HepG2 (cell line): ENCODE measurements around the gene CDT1. TPM values are rescaled to one million over a fixed set of nuclear protein-coding genes. Genes with fewer than 3 reads are reported as not detected.

Source experiments
- ARHGAP35 ChIP-seq: sonication (generic); formaldehyde crosslinking; IDR thresholded peaks from 2 replicates; pipeline ENCODE4 v1.9.0; 2022; ENCODE audit warnings: mild to moderate bottlenecking, inconsistent platforms, moderate library complexity, missing genetic modification reagents, borderline replicate concordance
- ATF1 ChIP-seq: IDR thresholded peaks from 2 replicates; pipeline ENCODE4 v1.6.1; 2016; ENCODE audit warnings: mild to moderate bottlenecking, control low read depth
- CBX1 ChIP-seq: IDR thresholded peaks from one replicate; pipeline ENCODE4 v1.6.1; 2016; ENCODE audit warnings: antibody characterized with exemption, low read depth
- CBX2 ChIP-seq, 2 experiments: fragments of 200-600 bp in 1 of 2; sonication (generic); formaldehyde crosslinking in 1 of 2; IDR thresholded peaks; 2 replicates each; pipeline versions ENCODE4 v1.7.0 to v1.8.1; 2018 to 2022; ENCODE audit warnings: low read depth in 2 of 2, low read length in 1 of 2, mild to moderate bottlenecking in 1 of 2, missing genetic modification reagents in 1 of 2
- DNMT3B ChIP-seq: conservative IDR thresholded peaks from 2 replicates; pipeline ENCODE4 v1.6.1; 2016; ENCODE audit warnings: missing biosample characterization, control low read depth
- ETV6 ChIP-seq: sonication (generic); formaldehyde crosslinking; conservative IDR thresholded peaks from 2 replicates; pipeline ENCODE4 v1.4.0; 2020; ENCODE audit warnings: missing genetic modification reagents
- ISX ChIP-seq: sonication (generic); formaldehyde crosslinking; conservative IDR thresholded peaks from 2 replicates; pipeline ENCODE4 v1.5.0; 2020; ENCODE audit warnings: missing genetic modification reagents
- MTA3 ChIP-seq: sonication (generic); formaldehyde crosslinking; IDR thresholded peaks from 2 replicates; pipeline ENCODE4 v1.4.0; 2020; ENCODE audit warnings: missing genetic modification reagents
- NFIC ChIP-seq: IDR thresholded peaks from 2 replicates; pipeline ENCODE4 v1.6.1; 2012; ENCODE audit warnings: mild to moderate bottlenecking, low read length, inconsistent platforms
- PCBP2 ChIP-seq: fragments of 200-400 bp; formaldehyde crosslinking; optimal IDR thresholded peaks from 2 replicates; pipeline ENCODE3; 2018; ENCODE audit warnings: low read length, low read depth; ENCODE audit not compliant: poor library complexity, severe bottlenecking
- SMARCC2 ChIP-seq: fragments of 450-650 bp; IDR thresholded peaks from 2 replicates; pipeline ENCODE4 v1.6.1; 2017; ENCODE audit warnings: antibody characterized with exemption, mild to moderate bottlenecking
- SOX5 ChIP-seq: IDR thresholded peaks from 2 replicates; pipeline ENCODE4 v1.6.1; 2016; ENCODE audit warnings: borderline replicate concordance
- ZBTB21 ChIP-seq: sonication (generic); formaldehyde crosslinking; IDR thresholded peaks from 2 replicates; pipeline ENCODE4 v1.4.0; 2020; ENCODE audit warnings: missing genetic modification reagents
- ZBTB46 ChIP-seq: sonication (generic); formaldehyde crosslinking; IDR thresholded peaks from 2 replicates; pipeline ENCODE4 v1.4.0; 2020; ENCODE audit warnings: mild to moderate bottlenecking, missing genetic modification reagents, borderline replicate concordance
- polyA plus RNA-seq, 8 experiments: library from polyadenylated mRNA; depleted of rRNA in 3 of 8; stranded (reverse) in 7 of 8; unstranded in 1 of 8; fragments of >200 nt; fragmentation: Illumina TruSeq in 4 of 8; extraction: Trizol in 4 of 8; gene quantifications; 2 replicates each; pipeline versions ENCODE4 v1.2.1 to v1.2.3, GENCODE V29; 2011 to 2016; ENCODE audit warnings: low read depth in 4 of 8, missing spikeins in 1 of 8, mixed read lengths in 1 of 8; ENCODE audit not compliant: insufficient read depth in 1 of 8
- total RNA-seq, 5 experiments: library from RNA; depleted of rRNA; stranded (reverse); fragments of >200 nt; fragmentation: Illumina TruSeq; extraction: Trizol; gene quantifications; 2 replicates each; pipeline ENCODE4 v1.2.3, GENCODE V29; 2016; ENCODE audit warnings: low read depth in 1 of 5
- TF ChIP-seq, protein P1 (sequence below): conservative IDR thresholded peaks from 2 replicates; pipeline ENCODE4 v1.6.1; 2018; ENCODE audit warnings: missing genetic modification reagents
- TF ChIP-seq, protein P2 (sequence below), 2 experiments: fragments of 450-650 bp in 1 of 2; sonication (generic) in 1 of 2; formaldehyde crosslinking in 1 of 2; IDR thresholded peaks; 2 replicates each; pipeline versions ENCODE4 v1.6.1 to v1.8.0; 2016 to 2022; ENCODE audit warnings: antibody characterized with exemption in 1 of 2, mild to moderate bottlenecking in 1 of 2, missing genetic modification reagents in 1 of 2
- TF ChIP-seq, protein P3 (sequence below): sonication (generic); formaldehyde crosslinking; IDR thresholded peaks from 2 replicates; pipeline ENCODE4 v1.8.1; 2023; ENCODE audit warnings: mild to moderate bottlenecking, missing genetic modification reagents, borderline replicate concordance

CDT1 gene
- total and polyA plus RNA-seq, 2 of the 13 experiments (the other 11 are each of a cell fraction or from before 2014, with no cell fraction given) = 23.1 to 23.8 TPM

DNA sequence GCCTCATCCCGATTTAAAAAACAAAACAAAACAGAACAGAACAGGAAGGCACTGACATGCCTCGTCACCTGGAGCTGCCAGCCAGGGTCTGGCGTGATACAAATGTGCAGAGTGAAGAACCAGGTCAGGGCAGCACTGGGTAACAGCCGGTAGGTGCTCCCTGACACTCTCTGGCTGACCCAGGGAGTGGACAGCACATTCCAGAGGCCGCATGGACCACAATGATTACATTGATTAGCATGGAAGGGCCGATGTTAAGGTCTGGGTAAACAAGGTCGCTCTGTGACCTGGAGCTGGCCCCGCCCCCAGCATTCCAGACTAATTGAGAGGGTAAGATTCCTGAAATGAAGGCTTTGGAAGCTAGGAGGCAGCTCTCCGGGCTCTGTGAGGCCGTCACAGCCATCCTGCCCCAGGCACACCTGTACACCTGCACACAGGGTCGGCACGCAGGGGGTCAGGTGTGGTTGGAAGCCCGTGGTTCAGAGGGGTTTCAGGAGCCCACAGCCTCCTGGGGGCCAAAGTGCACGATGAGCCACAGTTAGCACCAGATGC lies 40.0 kb upstream of the CDT1 start (continued):
- TF ChIP-seq, protein P1, sequence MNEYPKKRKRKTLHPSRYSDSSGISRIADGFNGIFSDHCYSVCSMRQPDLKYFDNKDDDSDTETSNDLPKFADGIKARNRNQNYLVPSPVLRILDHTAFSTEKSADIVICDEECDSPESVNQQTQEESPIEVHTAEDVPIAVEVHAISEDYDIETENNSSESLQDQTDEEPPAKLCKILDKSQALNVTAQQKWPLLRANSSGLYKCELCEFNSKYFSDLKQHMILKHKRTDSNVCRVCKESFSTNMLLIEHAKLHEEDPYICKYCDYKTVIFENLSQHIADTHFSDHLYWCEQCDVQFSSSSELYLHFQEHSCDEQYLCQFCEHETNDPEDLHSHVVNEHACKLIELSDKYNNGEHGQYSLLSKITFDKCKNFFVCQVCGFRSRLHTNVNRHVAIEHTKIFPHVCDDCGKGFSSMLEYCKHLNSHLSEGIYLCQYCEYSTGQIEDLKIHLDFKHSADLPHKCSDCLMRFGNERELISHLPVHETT (CRISPR knock-in tag) = 0 out of 2 replicates have a peak, but pooled peaks have one; percentile 58
- TF ChIP-seq ETV6 (CRISPR knock-in tag) = no peak; the same call in 1 of the 2 replicates
- no peak for TF ChIP-seq CBX1
- TF ChIP-seq NFIC = no peak
- TF ChIP-seq ISX (CRISPR knock-in tag) = no peak
- TF ChIP-seq, protein P2, sequence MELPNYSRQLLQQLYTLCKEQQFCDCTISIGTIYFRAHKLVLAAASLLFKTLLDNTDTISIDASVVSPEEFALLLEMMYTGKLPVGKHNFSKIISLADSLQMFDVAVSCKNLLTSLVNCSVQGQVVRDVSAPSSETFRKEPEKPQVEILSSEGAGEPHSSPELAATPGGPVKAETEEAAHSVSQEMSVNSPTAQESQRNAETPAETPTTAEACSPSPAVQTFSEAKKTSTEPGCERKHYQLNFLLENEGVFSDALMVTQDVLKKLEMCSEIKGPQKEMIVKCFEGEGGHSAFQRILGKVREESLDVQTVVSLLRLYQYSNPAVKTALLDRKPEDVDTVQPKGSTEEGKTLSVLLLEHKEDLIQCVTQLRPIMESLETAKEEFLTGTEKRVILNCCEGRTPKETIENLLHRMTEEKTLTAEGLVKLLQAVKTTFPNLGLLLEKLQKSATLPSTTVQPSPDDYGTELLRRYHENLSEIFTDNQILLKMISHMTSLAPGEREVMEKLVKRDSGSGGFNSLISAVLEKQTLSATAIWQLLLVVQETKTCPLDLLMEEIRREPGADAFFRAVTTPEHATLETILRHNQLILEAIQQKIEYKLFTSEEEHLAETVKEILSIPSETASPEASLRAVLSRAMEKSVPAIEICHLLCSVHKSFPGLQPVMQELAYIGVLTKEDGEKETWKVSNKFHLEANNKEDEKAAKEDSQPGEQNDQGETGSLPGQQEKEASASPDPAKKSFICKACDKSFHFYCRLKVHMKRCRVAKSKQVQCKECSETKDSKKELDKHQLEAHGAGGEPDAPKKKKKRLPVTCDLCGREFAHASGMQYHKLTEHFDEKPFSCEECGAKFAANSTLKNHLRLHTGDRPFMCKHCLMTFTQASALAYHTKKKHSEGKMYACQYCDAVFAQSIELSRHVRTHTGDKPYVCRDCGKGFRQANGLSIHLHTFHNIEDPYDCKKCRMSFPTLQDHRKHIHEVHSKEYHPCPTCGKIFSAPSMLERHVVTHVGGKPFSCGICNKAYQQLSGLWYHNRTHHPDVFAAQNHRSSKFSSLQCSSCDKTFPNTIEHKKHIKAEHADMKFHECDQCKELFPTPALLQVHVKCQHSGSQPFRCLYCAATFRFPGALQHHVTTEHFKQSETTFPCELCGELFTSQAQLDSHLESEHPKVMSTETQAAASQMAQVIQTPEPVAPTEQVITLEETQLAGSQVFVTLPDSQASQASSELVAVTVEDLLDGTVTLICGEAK (IDR thresholded peaks at IDR 0.05) = no peak
- TF ChIP-seq, protein P2 (CRISPR knock-in tag; IDR thresholded peaks at IDR 0.05) = no peak
- TF ChIP-seq SMARCC2 = no peak
- no peak for TF ChIP-seq DNMT3B (CRISPR knock-in tag)
- TF ChIP-seq MTA3 = no peak
- no peak for TF ChIP-seq PCBP2
- TF ChIP-seq, protein P3, sequence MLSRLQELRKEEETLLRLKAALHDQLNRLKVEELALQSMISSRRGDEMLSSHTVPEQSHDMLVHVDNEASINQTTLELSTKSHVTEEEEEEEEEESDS (CRISPR knock-in tag) = no peak
- TF ChIP-seq ATF1 (CRISPR knock-in tag) = no peak
- TF ChIP-seq CBX2 (IDR thresholded peaks at IDR 0.05; ENCODE audit: low read depth, low read length) = no peak
- TF ChIP-seq CBX2 (CRISPR knock-in tag; IDR thresholded peaks at IDR 0.05; ENCODE audit: low read depth) = no peak
- peak; percentile 69; the same call in 1 of the 2 replicates for TF ChIP-seq ARHGAP35 (CRISPR knock-in tag)
- 0 out of 2 replicates have a peak, but pooled peaks have one; percentile 28 for TF ChIP-seq ZBTB21 (CRISPR knock-in tag)
- no peak for TF ChIP-seq ZBTB46 (CRISPR knock-in tag)
- TF ChIP-seq SOX5 = peak; percentile 90
